HepG2 (cell line): ENCODE data around the gene CNTN5. TPM values are rescaled to one million over a fixed set of nuclear protein-coding genes. Genes with fewer than 3 reads are reported as not detected.
A peak's percentile ranks its signal among the peaks of the same experiment; 100 is the strongest.

Experiments used
- DNMT1 ChIP-seq: sonication (generic); formaldehyde crosslinking; IDR thresholded peaks from 2 replicates; pipeline ENCODE4 v1.5.1; 2020; ENCODE audit warnings: mild to moderate bottlenecking, missing genetic modification reagents
- FLYWCH1 ChIP-seq: sonication (generic); formaldehyde crosslinking; IDR thresholded peaks from 2 replicates; pipeline ENCODE4 v1.8.1; 2023; ENCODE audit warnings: mild to moderate bottlenecking, missing genetic modification reagents
- FOXK2 ChIP-seq: fragments of 450-650 bp; IDR thresholded peaks from 2 replicates; pipeline ENCODE4 v1.6.1; 2016
- GATAD1 ChIP-seq: IDR thresholded peaks from 2 replicates; pipeline ENCODE4 v1.6.1; 2016; ENCODE audit warnings: missing genetic modification reagents, missing compliant biosample characterization
- IKZF4 ChIP-seq: sonication (generic); formaldehyde crosslinking; IDR thresholded peaks from 2 replicates; pipeline ENCODE4 v1.5.1; 2020; ENCODE audit warnings: borderline replicate concordance, mild to moderate bottlenecking, low read depth, missing genetic modification reagents; ENCODE audit errors: not compliant biosample characterization
- ZNF251 ChIP-seq: sonication (generic); formaldehyde crosslinking; IDR thresholded peaks from 2 replicates; pipeline ENCODE4 v1.9.0; 2021; ENCODE audit warnings: mild to moderate bottlenecking, missing genetic modification reagents
- ZNF350 ChIP-seq: sonication (generic); formaldehyde crosslinking; IDR thresholded peaks from 2 replicates; pipeline ENCODE4 v1.4.0; 2020; ENCODE audit warnings: mild to moderate bottlenecking, low read depth, missing genetic modification reagents, borderline replicate concordance
- ZNF543 ChIP-seq: sonication (generic); formaldehyde crosslinking; IDR thresholded peaks from 2 replicates; pipeline ENCODE4 v1.4.0; 2020; ENCODE audit warnings: mild to moderate bottlenecking, missing genetic modification reagents
- ZNF749 ChIP-seq: sonication (generic); formaldehyde crosslinking; IDR thresholded peaks from 2 replicates; pipeline ENCODE4 v1.8.0; 2022; ENCODE audit warnings: mild to moderate bottlenecking, missing genetic modification reagents, moderate library complexity, borderline replicate concordance
- ZNF83 ChIP-seq: sonication (generic); formaldehyde crosslinking; IDR thresholded peaks from 2 replicates; pipeline ENCODE4 v1.4.0; 2020; ENCODE audit warnings: missing genetic modification reagents, mild to moderate bottlenecking, borderline replicate concordance
- ZSCAN22 ChIP-seq: sonication (generic); formaldehyde crosslinking; IDR thresholded peaks from 2 replicates; pipeline ENCODE4 v1.4.0; 2020; ENCODE audit warnings: mild to moderate bottlenecking, missing genetic modification reagents
- ZSCAN30 ChIP-seq: sonication (generic); formaldehyde crosslinking; IDR thresholded peaks from 2 replicates; pipeline ENCODE4 v1.5.0; 2020; ENCODE audit warnings: mild to moderate bottlenecking, missing genetic modification reagents
- polyA plus RNA-seq, 8 experiments: library from polyadenylated mRNA; depleted of rRNA in 3 of 8; stranded (reverse) in 7 of 8; unstranded in 1 of 8; fragments of >200 nt; fragmentation: Illumina TruSeq in 4 of 8; extraction: Trizol in 4 of 8; gene quantifications; 2 replicates each; pipeline versions ENCODE4 v1.2.1 to v1.2.3, GENCODE V29; 2011 to 2016; ENCODE audit warnings: low read depth in 4 of 8, missing spikeins in 1 of 8, mixed read lengths in 1 of 8; ENCODE audit not compliant: insufficient read depth in 1 of 8
- total RNA-seq, 5 experiments: library from RNA; depleted of rRNA; stranded (reverse); fragments of >200 nt; fragmentation: Illumina TruSeq; extraction: Trizol; gene quantifications; 2 replicates each; pipeline ENCODE4 v1.2.3, GENCODE V29; 2016; ENCODE audit warnings: low read depth in 1 of 5
- TF ChIP-seq, protein P1 (sequence below): sonication (generic); formaldehyde crosslinking; IDR thresholded peaks from 2 replicates; pipeline ENCODE4 v1.4.0; 2020; ENCODE audit warnings: missing genetic modification reagents
- TF ChIP-seq, protein P2 (sequence below): sonication (generic); formaldehyde crosslinking; IDR thresholded peaks from 2 replicates; pipeline ENCODE4 v1.4.0; 2020; ENCODE audit warnings: missing genetic modification reagents
- TF ChIP-seq, protein P3 (sequence below): sonication (generic); formaldehyde crosslinking; IDR thresholded peaks from 2 replicates; pipeline ENCODE4 v1.8.0; 2022; ENCODE audit warnings: mild to moderate bottlenecking, missing genetic modification reagents
- TF ChIP-seq, protein P4 (sequence below): sonication (generic); formaldehyde crosslinking; IDR thresholded peaks from 2 replicates; pipeline ENCODE4 v1.8.1; 2023; ENCODE audit warnings: missing genetic modification reagents, mild to moderate bottlenecking, borderline replicate concordance
- TF ChIP-seq, protein P5 (sequence below): IDR thresholded peaks from 2 replicates; pipeline ENCODE4 v1.6.1; 2016; ENCODE audit warnings: missing genetic modification reagents, missing compliant biosample characterization
- TF ChIP-seq, protein P6 (sequence below): sonication (generic); formaldehyde crosslinking; IDR thresholded peaks from 2 replicates; pipeline ENCODE4 v1.4.0; 2020; ENCODE audit warnings: missing genetic modification reagents, borderline replicate concordance
- TF ChIP-seq, protein P7 (sequence below): sonication (generic); formaldehyde crosslinking; IDR thresholded peaks from 2 replicates; pipeline ENCODE4 v1.5.0; 2020; ENCODE audit warnings: mild to moderate bottlenecking, missing genetic modification reagents
- TF ChIP-seq, protein P8 (sequence below): fragments of 450-650 bp; IDR thresholded peaks from 2 replicates; pipeline ENCODE4 v1.6.1; 2017
- TF ChIP-seq, protein P9 (sequence below): fragments of 450-650 bp; IDR thresholded peaks from 2 replicates; pipeline ENCODE4 v1.6.1; 2016
- TF ChIP-seq, protein P10 (sequence below): IDR thresholded peaks from 2 replicates; pipeline ENCODE4 v1.6.1; 2012; ENCODE audit warnings: inconsistent platforms

CNTN5 gene
- total and polyA plus RNA-seq, 2 of the 13 experiments (the other 11 are each of a cell fraction or from before 2014, with no cell fraction given), result not detected

DNA sequence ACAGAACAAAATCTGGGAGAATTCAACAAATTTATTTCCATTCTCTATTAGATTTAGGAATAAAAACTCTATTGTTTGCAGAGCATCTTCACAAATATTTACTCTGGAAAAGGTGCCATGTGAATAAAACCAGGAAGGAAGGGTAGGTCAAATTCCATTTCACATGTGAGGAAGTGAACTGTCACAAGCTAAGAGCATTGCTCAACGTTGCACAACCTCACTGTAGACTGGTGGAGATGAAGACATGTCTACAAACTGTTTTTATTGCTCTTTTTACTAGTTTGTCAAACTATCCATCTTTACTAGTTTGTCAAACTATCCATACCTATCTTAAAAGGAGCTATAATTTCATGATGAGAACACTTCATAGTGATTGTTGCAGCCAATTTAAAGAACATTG, 236.4 kb downstream of the CNTN5 start (continued):
- TF ChIP-seq, protein P1, sequence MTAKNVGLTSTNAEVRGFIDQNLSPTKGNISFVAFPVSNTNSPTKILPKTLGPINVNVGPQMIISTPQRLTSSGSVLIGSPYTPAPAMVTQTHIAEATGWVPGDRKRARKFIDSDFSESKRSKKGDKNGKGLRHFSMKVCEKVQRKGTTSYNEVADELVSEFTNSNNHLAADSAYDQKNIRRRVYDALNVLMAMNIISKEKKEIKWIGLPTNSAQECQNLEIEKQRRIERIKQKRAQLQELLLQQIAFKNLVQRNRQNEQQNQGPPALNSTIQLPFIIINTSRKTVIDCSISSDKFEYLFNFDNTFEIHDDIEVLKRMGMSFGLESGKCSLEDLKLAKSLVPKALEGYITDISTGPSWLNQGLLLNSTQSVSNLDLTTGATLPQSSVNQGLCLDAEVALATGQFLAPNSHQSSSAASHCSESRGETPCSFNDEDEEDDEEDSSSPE, result no peak
- TF ChIP-seq, protein P2, sequence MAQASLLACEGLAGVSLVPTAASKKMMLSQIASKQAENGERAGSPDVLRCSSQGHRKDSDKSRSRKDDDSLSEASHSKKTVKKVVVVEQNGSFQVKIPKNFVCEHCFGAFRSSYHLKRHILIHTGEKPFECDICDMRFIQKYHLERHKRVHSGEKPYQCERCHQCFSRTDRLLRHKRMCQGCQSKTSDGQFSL (CRISPR knock-in tag), result no peak
- TF ChIP-seq ZSCAN22 (CRISPR knock-in tag), result no peak
- TF ChIP-seq, protein P3, sequence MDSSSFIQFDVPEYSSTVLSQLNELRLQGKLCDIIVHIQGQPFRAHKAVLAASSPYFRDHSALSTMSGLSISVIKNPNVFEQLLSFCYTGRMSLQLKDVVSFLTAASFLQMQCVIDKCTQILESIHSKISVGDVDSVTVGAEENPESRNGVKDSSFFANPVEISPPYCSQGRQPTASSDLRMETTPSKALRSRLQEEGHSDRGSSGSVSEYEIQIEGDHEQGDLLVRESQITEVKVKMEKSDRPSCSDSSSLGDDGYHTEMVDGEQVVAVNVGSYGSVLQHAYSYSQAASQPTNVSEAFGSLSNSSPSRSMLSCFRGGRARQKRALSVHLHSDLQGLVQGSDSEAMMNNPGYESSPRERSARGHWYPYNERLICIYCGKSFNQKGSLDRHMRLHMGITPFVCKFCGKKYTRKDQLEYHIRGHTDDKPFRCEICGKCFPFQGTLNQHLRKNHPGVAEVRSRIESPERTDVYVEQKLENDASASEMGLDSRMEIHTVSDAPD (CRISPR knock-in tag), result no peak
- no peak for TF ChIP-seq IKZF4
- no peak for TF ChIP-seq ZSCAN30 (CRISPR knock-in tag)
- no peak for TF ChIP-seq ZNF749 (CRISPR knock-in tag)
- TF ChIP-seq, protein P4, sequence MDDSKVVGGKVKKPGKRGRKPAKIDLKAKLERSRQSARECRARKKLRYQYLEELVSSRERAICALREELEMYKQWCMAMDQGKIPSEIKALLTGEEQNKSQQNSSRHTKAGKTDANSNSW (CRISPR knock-in tag), result no peak
- TF ChIP-seq, protein P5, sequence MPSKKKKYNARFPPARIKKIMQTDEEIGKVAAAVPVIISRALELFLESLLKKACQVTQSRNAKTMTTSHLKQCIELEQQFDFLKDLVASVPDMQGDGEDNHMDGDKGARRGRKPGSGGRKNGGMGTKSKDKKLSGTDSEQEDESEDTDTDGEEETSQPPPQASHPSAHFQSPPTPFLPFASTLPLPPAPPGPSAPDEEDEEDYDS, result no peak
- TF ChIP-seq, protein P6, sequence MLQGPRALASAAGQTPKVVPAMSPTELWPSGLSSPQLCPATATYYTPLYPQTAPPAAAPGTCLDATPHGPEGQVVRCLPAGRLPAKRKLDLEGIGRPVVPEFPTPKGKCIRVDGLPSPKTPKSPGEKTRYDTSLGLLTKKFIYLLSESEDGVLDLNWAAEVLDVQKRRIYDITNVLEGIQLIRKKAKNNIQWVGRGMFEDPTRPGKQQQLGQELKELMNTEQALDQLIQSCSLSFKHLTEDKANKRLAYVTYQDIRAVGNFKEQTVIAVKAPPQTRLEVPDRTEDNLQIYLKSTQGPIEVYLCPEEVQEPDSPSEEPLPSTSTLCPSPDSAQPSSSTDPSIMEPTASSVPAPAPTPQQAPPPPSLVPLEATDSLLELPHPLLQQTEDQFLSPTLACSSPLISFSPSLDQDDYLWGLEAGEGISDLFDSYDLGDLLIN (CRISPR knock-in tag), result no peak
- TF ChIP-seq DNMT1 (CRISPR knock-in tag), result no peak
- TF ChIP-seq, protein P7, sequence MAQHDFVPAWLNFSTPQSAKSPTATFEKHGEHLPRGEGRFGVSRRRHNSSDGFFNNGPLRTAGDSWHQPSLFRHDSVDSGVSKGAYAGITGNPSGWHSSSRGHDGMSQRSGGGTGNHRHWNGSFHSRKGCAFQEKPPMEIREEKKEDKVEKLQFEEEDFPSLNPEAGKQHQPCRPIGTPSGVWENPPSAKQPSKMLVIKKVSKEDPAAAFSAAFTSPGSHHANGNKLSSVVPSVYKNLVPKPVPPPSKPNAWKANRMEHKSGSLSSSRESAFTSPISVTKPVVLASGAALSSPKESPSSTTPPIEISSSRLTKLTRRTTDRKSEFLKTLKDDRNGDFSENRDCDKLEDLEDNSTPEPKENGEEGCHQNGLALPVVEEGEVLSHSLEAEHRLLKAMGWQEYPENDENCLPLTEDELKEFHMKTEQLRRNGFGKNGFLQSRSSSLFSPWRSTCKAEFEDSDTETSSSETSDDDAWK, result no peak
- no peak for TF ChIP-seq FOXK2
- TF ChIP-seq, protein P8, sequence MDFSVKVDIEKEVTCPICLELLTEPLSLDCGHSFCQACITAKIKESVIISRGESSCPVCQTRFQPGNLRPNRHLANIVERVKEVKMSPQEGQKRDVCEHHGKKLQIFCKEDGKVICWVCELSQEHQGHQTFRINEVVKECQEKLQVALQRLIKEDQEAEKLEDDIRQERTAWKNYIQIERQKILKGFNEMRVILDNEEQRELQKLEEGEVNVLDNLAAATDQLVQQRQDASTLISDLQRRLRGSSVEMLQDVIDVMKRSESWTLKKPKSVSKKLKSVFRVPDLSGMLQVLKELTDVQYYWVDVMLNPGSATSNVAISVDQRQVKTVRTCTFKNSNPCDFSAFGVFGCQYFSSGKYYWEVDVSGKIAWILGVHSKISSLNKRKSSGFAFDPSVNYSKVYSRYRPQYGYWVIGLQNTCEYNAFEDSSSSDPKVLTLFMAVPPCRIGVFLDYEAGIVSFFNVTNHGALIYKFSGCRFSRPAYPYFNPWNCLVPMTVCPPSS, result no peak
- TF ChIP-seq ZNF251 (CRISPR knock-in tag), result no peak
- no peak for TF ChIP-seq ZNF543 (CRISPR knock-in tag)
- TF ChIP-seq, protein P9, sequence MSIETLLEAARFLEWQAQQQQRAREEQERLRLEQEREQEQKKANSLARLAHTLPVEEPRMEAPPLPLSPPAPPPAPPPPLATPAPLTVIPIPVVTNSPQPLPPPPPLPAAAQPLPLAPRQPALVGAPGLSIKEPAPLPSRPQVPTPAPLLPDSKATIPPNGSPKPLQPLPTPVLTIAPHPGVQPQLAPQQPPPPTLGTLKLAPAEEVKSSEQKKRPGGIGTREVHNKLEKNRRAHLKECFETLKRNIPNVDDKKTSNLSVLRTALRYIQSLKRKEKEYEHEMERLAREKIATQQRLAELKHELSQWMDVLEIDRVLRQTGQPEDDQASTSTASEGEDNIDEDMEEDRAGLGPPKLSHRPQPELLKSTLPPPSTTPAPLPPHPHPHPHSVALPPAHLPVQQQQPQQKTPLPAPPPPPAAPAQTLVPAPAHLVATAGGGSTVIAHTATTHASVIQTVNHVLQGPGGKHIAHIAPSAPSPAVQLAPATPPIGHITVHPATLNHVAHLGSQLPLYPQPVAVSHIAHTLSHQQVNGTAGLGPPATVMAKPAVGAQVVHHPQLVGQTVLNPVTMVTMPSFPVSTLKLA, result no peak
- no peak for TF ChIP-seq FLYWCH1 (CRISPR knock-in tag)
- TF ChIP-seq, protein P10, sequence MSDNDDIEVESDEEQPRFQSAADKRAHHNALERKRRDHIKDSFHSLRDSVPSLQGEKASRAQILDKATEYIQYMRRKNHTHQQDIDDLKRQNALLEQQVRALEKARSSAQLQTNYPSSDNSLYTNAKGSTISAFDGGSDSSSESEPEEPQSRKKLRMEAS, result peak; percentile 49; the same call in 1 of the 2 replicates
- TF ChIP-seq ZNF350 (CRISPR knock-in tag), result no peak
- no peak for TF ChIP-seq GATAD1 (CRISPR knock-in tag)
- TF ChIP-seq ZNF83, result no peak
